NB4 (cell line): ENCODE data around the gene NRSN1.

Experiments
- DNase-seq: peaks from one replicate; pipeline ENCODE4 v3.0.0; 2010; ENCODE audit warnings: low read depth
- H3K4me3 ChIP-seq: one replicate; pipeline ENCODE4 v1.5.1; 2011; ENCODE audit warnings: mild to moderate bottlenecking, low read depth, low read length, moderate library complexity
- MYC ChIP-seq: IDR thresholded peaks from 2 replicates; pipeline ENCODE4 v1.6.1; 2011; ENCODE audit warnings: low read depth, low read length
- POLR2A ChIP-seq: IDR thresholded peaks from 2 replicates; pipeline ENCODE4 v1.6.1; 2011; ENCODE audit warnings: mild to moderate bottlenecking; ENCODE audit not compliant: insufficient read length; ENCODE audit errors: extremely low read depth
- TF ChIP-seq, protein P1 (sequence below): IDR thresholded peaks from one replicate; pipeline ENCODE4 v1.5.1; 2012; ENCODE audit warnings: low read depth, low read length
- TF ChIP-seq, protein P2 (sequence below): IDR thresholded peaks from 2 replicates; pipeline ENCODE4 v1.6.1; 2011; ENCODE audit warnings: low read depth, low read length

NRSN1 gene, protein sequence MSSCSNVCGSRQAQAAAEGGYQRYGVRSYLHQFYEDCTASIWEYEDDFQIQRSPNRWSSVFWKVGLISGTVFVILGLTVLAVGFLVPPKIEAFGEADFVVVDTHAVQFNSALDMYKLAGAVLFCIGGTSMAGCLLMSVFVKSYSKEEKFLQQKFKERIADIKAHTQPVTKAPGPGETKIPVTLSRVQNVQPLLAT

DNA sequence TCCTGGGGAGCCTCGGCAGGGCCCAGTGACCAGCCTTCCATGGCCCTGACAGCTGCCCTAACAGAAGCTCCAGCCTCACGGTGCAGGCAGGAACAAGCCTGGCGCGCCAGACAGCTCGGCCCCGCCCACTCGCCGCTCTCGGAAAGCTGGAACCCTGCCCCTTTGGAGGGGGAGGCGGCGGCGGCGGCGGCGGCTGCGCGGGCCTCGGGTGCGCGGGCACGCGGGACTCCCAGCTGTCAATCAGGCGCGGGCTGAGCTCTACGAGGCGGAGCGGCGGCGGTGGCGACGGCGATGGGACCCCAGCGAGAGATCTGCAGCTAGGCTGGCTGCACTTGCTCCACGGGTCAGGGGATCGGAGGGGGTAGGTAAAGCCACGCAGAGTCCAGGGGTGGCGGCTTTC, at the start of gene NRSN1:
NRSN1 (plus strand) TSS at position 236 of the 400 bp plus-strand sequence. CDS start 8,113 bp downstream, outside the sequence.
- TF ChIP-seq, protein P1, sequence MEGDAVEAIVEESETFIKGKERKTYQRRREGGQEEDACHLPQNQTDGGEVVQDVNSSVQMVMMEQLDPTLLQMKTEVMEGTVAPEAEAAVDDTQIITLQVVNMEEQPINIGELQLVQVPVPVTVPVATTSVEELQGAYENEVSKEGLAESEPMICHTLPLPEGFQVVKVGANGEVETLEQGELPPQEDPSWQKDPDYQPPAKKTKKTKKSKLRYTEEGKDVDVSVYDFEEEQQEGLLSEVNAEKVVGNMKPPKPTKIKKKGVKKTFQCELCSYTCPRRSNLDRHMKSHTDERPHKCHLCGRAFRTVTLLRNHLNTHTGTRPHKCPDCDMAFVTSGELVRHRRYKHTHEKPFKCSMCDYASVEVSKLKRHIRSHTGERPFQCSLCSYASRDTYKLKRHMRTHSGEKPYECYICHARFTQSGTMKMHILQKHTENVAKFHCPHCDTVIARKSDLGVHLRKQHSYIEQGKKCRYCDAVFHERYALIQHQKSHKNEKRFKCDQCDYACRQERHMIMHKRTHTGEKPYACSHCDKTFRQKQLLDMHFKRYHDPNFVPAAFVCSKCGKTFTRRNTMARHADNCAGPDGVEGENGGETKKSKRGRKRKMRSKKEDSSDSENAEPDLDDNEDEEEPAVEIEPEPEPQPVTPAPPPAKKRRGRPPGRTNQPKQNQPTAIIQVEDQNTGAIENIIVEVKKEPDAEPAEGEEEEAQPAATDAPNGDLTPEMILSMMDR, result no peak
- TF ChIP-seq POLR2A (no peak), MYC (no peak)
- TF ChIP-seq, protein P2, sequence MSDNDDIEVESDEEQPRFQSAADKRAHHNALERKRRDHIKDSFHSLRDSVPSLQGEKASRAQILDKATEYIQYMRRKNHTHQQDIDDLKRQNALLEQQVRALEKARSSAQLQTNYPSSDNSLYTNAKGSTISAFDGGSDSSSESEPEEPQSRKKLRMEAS, result no peak
- no peak for DNase-seq
- H3K4me3 ChIP-seq, result no peak within 1 kb of the TSS

DNA sequence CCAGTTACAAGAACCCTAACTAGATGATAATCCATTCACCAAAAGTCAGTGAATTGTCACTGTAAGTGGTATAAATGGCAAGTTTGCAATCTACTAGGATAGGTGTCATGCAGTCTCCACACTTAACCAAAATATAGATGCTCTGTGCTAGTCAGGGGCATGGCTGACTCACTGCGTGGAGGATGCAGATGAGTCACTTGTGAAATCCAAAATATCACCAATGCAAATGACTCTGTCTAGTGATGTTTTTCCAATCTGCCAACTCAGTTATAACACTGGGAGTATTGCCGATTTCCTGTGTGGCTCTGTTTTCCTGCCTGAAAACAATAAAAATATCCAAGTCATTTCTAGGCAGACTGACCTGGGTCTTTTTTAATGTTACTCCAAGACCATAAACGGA, 47.8 kb upstream of the NRSN1 start:
- DNase-seq, result no peak
- TF ChIP-seq, protein P1, result no peak
- no peak for TF ChIP-seq MYC
- no peak for TF ChIP-seq POLR2A
- TF ChIP-seq, protein P2, result no peak
- no peak overlapping the region for H3K4me3 ChIP-seq

DNA sequence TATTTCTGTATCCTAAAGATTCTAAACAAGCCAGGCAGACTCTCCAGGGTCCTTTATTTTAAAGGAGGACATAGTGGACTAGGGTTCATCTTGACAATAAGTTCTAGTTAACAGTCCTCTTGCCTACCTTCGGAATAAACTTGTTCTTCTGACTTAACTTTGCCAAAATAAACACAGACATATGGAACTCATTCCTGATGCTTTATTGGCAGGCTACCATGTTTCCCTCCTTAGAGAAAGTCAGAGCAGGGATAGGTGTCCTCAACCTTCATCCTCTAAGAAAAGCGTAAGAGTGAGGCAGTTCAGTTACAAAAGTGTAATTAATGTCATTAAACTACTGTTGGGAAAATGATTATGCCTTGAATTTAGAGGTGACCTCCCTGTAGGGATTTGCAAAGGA, 46.9 kb upstream of the NRSN1 start:
- TF ChIP-seq, protein P2, result no peak
- TF ChIP-seq MYC, result no peak
- TF ChIP-seq POLR2A, result no peak
- TF ChIP-seq, protein P1, result no peak
- H3K4me3 ChIP-seq, result no peak overlapping the region
- DNase-seq, result no peak

DNA sequence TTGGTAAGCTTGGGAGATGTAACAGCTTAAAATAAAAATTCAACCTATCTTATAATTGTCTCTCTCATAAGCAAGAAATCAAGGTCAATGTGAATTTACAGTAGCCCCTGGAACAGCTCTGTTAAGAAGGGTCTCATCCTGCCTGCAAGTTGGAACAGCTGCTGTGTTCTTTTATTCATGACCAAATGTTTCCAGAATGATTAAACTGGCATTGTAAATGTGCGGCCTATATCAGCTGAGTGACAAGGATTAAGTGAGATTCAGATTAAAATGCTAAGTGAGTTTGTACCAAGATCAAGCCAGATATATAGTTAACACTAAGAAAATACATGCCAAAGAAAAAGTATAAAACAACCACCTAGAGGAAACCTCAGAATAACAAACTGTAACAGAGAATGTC, 45.3 kb upstream of the NRSN1 start:
- TF ChIP-seq POLR2A, result no peak
- TF ChIP-seq, protein P2, result no peak
- TF ChIP-seq MYC, result no peak
- TF ChIP-seq, protein P1, result no peak

DNA sequence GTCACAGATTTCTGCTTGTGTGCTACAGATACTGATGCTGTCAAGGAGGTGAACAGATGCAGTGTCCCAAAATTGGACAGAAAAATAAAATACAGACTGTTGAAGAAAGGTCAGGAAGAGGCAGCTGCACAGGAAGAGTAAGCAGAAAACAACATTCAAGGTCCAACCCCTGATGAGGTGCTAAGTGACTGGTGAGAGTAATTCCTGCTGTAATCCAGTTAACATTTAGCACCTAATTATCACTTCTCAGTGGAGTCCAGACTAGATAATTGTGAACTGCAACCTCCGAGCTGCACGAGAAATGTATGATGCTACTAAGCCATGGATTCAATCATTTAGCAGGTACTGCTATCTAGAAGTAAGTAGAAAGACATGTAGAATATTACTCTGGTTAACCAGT, 36.3 kb upstream of the NRSN1 start:
- DNase-seq, result no peak
- no peak overlapping the region for H3K4me3 ChIP-seq
- TF ChIP-seq POLR2A (no peak), MYC (no peak)
- TF ChIP-seq, protein P1, result no peak
- TF ChIP-seq, protein P2, result no peak

More for the DNA sequence above, 45.3 kb upstream of the NRSN1 start:
- no peak overlapping the region for H3K4me3 ChIP-seq
- DNase-seq, result no peak

DNA sequence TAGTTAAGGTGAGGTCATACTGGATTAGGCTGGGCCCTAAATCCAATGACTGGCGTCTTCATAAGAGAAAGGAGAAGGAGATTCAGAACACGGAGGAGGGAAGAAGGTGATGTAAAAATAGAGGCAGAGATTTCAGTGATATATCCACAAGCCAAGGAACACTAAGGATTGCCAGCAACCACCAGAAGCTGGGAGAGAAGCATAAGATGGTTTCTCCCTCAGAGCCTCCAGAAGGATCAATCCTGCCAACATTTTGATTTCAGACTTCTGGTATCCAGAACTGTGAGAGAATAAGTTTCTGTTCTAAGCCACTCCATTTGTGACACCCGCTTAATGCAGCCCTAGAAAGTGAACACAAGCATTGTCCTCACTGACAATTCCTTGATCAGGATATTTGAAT, 33.6 kb upstream of the NRSN1 start:
- TF ChIP-seq MYC, result no peak
- TF ChIP-seq, protein P1, result no peak
- TF ChIP-seq POLR2A, result no peak
- TF ChIP-seq, protein P2, result no peak
- no peak for DNase-seq
- no peak overlapping the region for H3K4me3 ChIP-seq
